ENCODE results near the gene SYAP1. TPM values are rescaled to one million over a fixed set of nuclear protein-coding genes. Genes with fewer than 3 reads are reported as not detected.
A peak's percentile ranks its signal among the peaks of the same experiment; 100 is the strongest.
"Not testable (repeated sequence)": the region's sequence is repeated elsewhere in the genome, so short reads cannot be mapped to it uniquely, and the experiment has no call there.

SYAP1 gene
- total RNA-seq, 4 donors from 2014 or later = 10.6 to 22.6 (median 16.9) TPM

- no peak overlapping the region for H3K4me3 ChIP-seq
- 86 to 93% methylated on average over 8 of the region's 8 CpGs for WGBS, 2 donors
- no peaks in the 10 kb centered on the region for H3K36me3 ChIP-seq
- H3K4me1 ChIP-seq = peaks cover 0 to 4% (median 0%) of the 10 kb centered on the region in 4 donors
- H3K27me3 ChIP-seq = peaks cover 0 to 34% of the 10 kb centered on the region in 2 donors
- no peak for DNase-seq (ENCODE audit: low spot score in 2 of 2)
- TF ChIP-seq, protein P1, sequence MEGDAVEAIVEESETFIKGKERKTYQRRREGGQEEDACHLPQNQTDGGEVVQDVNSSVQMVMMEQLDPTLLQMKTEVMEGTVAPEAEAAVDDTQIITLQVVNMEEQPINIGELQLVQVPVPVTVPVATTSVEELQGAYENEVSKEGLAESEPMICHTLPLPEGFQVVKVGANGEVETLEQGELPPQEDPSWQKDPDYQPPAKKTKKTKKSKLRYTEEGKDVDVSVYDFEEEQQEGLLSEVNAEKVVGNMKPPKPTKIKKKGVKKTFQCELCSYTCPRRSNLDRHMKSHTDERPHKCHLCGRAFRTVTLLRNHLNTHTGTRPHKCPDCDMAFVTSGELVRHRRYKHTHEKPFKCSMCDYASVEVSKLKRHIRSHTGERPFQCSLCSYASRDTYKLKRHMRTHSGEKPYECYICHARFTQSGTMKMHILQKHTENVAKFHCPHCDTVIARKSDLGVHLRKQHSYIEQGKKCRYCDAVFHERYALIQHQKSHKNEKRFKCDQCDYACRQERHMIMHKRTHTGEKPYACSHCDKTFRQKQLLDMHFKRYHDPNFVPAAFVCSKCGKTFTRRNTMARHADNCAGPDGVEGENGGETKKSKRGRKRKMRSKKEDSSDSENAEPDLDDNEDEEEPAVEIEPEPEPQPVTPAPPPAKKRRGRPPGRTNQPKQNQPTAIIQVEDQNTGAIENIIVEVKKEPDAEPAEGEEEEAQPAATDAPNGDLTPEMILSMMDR (IDR thresholded peaks at IDR 0.05) = no peak
- TF ChIP-seq EP300 (IDR thresholded peaks at IDR 0.05) = no peak
- TF ChIP-seq POLR2A (IDR thresholded peaks at IDR 0.05) = no peak
- H3K27ac ChIP-seq = no peak overlapping the region
- H3K9me3 ChIP-seq = no peaks in the 10 kb centered on the region
These were observed 4.9 kb upstream of the SYAP1 start for GRCh38 chrX:16714504-16714903.

DNA sequence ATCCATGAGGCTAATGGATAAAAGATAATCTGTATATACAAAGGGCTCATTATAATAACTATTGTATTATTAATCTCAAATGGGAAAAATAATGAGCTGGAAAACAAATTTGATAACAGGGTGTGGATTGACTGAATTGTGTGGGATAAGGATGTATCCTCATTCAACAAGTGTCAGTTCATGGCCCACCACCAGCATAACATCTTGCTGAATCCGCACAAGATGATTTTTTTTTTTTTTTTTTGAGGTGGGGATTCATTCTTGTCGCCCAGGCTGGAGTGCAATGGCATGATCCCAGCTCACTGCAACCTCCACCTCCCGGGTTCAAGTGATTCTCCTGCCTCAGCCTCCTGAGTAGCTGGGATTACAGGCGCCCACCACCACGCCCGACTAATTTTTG, 3.8 kb upstream of the SYAP1 start:
- H3K27ac ChIP-seq = not testable (repeated sequence)

DNA sequence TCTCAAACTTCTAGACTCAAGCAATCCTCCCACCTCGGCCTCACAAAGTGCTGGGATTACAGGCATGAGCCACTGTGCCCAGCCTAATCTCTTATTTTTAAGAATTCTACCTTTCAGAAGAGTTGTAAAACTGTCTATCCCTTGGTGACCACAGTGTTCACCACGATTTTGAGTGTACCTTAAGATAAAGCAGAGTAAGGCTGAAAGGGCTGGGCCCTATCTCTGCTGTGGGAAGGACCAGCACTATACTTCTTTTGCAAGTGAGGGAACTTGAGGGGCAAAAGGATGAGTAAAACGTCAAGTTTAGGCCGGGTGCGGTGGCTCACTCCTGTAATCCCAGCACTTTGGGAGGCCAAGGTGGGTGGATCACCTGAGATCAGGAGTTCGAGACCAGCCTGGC, 3.0 kb upstream of the SYAP1 start:
- H3K4me3 ChIP-seq; DNase-seq (ENCODE audit: low spot score in 2 of 2); H3K27ac ChIP-seq; H3K9me3 ChIP-seq; H3K36me3 ChIP-seq: not testable (repeated sequence)
- WGBS, 2 donors = 87 to 88% methylated on average over 6 of the region's 6 CpGs
- Histone ChIP-seq H3K27me3 (peaks cover 0 to 27% of the 10 kb centered on the region in 2 donors), H3K4me1 (peaks cover 0 to 12% (median 4%) of the 10 kb centered on the region in 4 donors)

More for the DNA sequence above, 3.8 kb upstream of the SYAP1 start:
- H3K4me3 ChIP-seq; H3K36me3 ChIP-seq; H3K9me3 ChIP-seq; H3K4me1 ChIP-seq; DNase-seq (ENCODE audit: low spot score in 2 of 2): not testable (repeated sequence)
- WGBS, 2 donors = 88 to 91% methylated on average over 6 of the region's 6 CpGs
- H3K27me3 ChIP-seq = peaks cover 0 to 30% of the 10 kb centered on the region in 2 donors

DNA sequence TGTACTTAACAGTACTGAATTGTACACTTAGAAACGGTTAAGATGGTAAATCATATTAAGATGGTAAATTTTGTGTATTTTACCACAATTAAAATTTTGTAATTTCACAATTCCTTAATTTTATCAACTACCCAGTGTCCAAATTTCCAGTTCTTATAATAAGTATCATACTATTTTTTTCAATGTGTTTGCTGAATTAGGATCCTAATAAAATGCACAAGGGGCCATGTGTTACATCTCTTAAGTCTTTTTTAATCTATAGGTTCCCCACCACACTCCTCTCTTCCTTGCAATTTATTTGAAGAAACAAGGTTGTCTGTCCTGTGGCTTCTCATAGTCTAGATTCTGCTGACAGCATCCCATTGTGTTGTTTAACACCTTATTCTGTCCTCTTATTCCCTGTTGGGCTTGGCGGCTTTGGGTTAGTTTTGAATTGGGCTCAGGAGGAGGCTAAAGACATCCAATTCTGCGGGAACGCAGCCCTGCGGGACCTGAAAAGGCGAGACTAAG, 533 bp upstream of the SYAP1 start:
- no peaks in the 10 kb centered on the region for H3K9me3 ChIP-seq
- DNase-seq (ENCODE audit: low spot score in 2 of 2) = no peak
- H3K27ac ChIP-seq = peak overlapping the region; percentile 82 to 97 (median 93)
- H3K4me1 ChIP-seq = peaks cover 0 to 18% (median 4%) of the 10 kb centered on the region in 4 donors
- TF ChIP-seq, protein P1 (IDR thresholded peaks at IDR 0.05) = no peak
- TF ChIP-seq POLR2A (IDR thresholded peaks at IDR 0.05) = no peak
- TF ChIP-seq EP300 (IDR thresholded peaks at IDR 0.05) = no peak
- peak overlapping the region; percentile 57 to 75 (median 70) for H3K4me3 ChIP-seq
- 13 to 17% methylated on average over 6 of the region's 6 CpGs for WGBS, 2 donors
- H3K27me3 ChIP-seq = peaks cover 0 to 11% of the 10 kb centered on the region in 2 donors
- H3K36me3 ChIP-seq = no peaks in the 10 kb centered on the region

GRCh38 chrX:16722481-16722880, 3.1 kb downstream of the SYAP1 start:
- WGBS, 2 donors = 70 to 83% methylated on average over 4 of the region's 4 CpGs
- TF ChIP-seq, protein P1 (IDR thresholded peaks at IDR 0.05) = no peak
- no peak for TF ChIP-seq EP300 (IDR thresholded peaks at IDR 0.05)
- no peak for TF ChIP-seq POLR2A (IDR thresholded peaks at IDR 0.05)
- Histone ChIP-seq H3K36me3 (no peaks in the 10 kb centered on the region), H3K27me3 (no peaks in the 10 kb centered on the region), H3K4me1 (peaks cover 0 to 18% (median 4%) of the 10 kb centered on the region in 4 donors), H3K27ac (no peak overlapping the region), H3K4me3 (no peak overlapping the region), H3K9me3 (no peaks in the 10 kb centered on the region)
- no peak for DNase-seq (ENCODE audit: low spot score in 2 of 2)

DNA sequence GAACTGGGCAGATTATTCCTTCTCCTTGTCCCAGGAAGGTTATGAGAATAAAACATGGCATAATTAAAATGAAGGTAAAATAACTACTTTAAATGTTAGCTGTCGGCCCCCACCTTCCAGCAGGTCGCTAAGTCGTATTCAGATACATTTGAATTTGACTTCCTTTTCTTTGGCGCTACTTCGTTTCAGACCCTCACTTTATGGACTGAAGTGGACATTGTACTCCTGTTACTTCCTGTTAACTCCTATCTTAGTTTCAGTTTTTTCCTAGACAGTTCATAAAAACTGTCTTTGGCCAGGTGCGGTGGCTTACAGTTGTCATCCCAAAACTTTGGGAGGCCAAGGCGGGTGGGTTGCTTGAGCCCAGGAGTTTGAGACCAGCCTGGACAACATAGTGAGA, 5.7 kb downstream of the SYAP1 start:
- Histone ChIP-seq H3K4me1 (peaks cover 0 to 18% (median 4%) of the 10 kb centered on the region in 4 donors), H3K27ac (no peak overlapping the region), H3K4me3 (no peak overlapping the region), H3K27me3 (no peaks in the 10 kb centered on the region), H3K9me3 (no peaks in the 10 kb centered on the region), H3K36me3 (no peaks in the 10 kb centered on the region)
- 89 to 91% methylated on average over 7 of the region's 7 CpGs for WGBS, 2 donors
- no peak for DNase-seq (ENCODE audit: low spot score in 2 of 2)
- no peak for TF ChIP-seq EP300 (IDR thresholded peaks at IDR 0.05)
- no peak for TF ChIP-seq POLR2A (IDR thresholded peaks at IDR 0.05)
- TF ChIP-seq, protein P1 (IDR thresholded peaks at IDR 0.05) = no peak

DNA sequence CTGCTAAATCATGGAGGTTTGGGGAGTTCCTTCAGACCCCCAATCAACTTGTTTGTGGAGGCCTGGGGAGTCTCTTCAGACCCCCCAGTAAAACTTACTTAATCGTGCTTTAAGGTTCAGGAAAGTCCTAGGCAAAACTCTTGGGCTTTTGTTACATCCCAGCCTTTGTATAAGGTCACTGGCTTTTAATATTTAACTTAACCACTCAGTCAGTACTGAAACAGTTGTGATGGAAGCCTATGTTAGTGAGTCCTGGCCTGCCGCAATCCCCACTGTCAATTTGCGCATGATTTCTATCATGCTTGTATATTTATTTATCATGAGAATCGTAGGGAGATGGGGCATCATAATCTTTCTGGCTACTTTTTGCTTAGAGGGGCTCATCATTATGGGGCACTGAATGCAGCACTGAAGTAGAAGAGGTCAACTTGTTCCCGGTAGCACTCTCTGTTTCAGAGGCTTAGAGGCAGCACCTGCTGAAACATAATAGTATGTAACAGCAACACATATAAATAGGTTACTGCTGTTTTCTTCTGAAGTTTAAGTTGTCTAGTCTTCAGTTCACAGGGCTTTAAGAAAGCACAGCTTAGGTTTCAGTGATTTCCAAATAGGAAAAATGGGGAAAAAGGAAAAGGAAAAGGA, 7.1 kb downstream of the SYAP1 start:
- not testable (repeated sequence) for H3K27ac ChIP-seq; H3K4me1 ChIP-seq; H3K36me3 ChIP-seq; H3K27me3 ChIP-seq; DNase-seq (ENCODE audit: low spot score in 2 of 2); H3K4me3 ChIP-seq; H3K9me3 ChIP-seq
- 84 to 91% methylated on average over 5 of the region's 5 CpGs for WGBS, 2 donors
